ENCODE measurements around the gene RECK.

The RECK gene

DNA sequence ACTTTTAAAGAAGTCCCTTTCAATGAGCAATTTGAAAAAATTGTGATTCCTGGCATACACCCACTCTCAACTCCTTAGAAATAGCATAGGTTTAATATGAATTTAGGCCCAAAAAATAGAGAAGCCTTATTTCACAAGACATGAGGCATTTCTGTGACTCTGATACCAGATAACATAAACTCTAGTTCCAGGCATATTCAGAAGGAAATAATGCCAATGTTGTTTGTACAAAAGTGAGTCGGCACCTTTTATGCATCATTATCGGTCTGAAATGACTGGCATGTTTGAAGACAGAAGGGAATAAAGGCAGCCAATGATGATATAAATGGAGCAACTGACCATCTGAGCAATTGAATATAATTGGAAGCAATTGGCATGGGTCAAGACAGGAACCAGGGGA is 19.4 kb upstream of the RECK start:
- no peak for DNase-seq (ENCODE audit: low spot score)
- no peak for TF ChIP-seq CTCF (IDR thresholded peaks at IDR 0.05; ENCODE audit: extremely low read depth, missing control alignments)

DNA sequence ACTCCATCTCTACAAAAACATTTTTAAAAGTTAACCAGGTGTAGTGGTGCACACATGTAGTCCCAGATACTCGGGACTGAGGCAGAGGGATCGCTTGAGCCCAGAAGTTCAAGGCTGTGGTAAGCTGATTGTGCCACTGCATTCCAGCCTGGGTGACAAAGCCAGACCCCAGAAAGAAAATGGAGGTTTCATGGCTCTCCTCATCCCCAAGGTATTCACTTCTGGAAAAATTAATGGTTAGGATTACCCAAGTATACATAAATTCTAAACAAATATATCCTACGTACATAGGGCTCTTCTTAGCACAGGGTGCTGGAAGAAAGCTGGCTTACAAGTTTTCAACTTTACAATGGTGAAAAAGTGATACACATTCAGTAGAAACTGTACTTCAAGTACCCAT is 18.6 kb upstream of the RECK start:
- TF ChIP-seq CTCF (IDR thresholded peaks at IDR 0.05; ENCODE audit: extremely low read depth, missing control alignments), result no peak
- no peak for DNase-seq (ENCODE audit: low spot score)

GRCh38 chr9:36018891-36019720 is 17.6 kb upstream of the RECK start:
- no peak for DNase-seq (ENCODE audit: low spot score)
- TF ChIP-seq CTCF (IDR thresholded peaks at IDR 0.05; ENCODE audit: extremely low read depth, missing control alignments), result no peak

DNA sequence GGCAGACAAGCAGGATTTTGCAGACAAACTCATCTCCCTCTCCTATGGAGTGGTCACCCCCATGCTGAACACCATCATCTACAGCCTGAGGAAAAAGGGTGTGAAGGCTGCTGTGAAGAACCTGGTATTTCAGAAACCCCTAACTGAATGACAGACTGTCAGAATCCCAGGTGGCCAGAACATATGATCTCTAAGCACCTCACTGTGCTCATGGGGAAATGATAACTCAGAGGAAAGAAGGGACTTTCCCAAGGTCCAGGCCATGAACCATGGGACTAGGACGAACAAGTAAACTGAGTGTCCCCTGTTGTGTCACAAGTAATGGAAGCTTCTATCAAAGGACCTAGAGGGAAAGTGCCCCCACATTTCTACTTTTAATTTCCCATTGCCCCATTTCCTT is 14.7 kb upstream of the RECK start:
- no peak for TF ChIP-seq CTCF (IDR thresholded peaks at IDR 0.05; ENCODE audit: extremely low read depth, missing control alignments)
- no peak for DNase-seq (ENCODE audit: low spot score)

DNA sequence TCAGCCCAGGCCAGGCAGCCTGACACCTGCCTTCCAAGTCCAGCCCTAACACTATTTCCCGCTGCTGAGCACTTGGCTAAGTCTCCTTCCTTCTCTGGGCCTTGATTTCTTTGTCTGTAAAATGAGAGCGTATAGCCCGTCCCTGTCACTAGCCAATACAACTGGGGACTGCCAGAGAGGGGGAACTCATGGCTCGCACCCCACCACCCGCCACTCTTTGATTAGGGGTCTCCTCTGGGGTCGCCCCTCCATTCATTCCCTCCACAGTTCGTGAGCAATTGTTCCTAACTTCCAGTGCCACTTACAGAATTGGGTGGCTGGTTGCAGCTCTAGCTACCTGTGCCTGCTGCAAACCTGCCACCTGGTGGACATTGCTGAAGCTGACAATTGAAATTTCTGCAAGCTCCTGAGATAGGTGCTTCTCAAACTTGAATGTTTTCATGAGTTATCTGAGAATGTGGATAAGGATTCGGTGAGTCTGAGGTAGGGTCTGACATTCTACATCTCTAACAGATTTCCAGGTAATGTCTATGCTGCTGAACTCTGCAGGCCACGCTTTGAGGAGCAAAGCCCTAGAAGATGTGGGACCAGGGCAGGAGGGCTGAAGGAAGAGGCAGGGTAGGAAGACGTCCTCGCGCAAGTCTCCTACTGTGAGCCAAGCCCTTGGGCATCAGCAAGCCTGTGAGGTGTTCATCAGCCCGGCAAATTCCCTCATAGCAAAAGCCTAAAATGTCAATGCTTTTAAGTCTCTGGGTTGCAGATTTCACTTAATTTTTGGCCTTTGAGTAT is 13.3 kb upstream of the RECK start:
- peak; percentile 68 for TF ChIP-seq CTCF (IDR thresholded peaks at IDR 0.05; ENCODE audit: extremely low read depth, missing control alignments)
- DNase-seq (ENCODE audit: low spot score), result peak; percentile 70

GRCh38 chr9:36025746-36026145 is 11.0 kb upstream of the RECK start:
- no peak for DNase-seq (ENCODE audit: low spot score)
- no peak for TF ChIP-seq CTCF (IDR thresholded peaks at IDR 0.05; ENCODE audit: extremely low read depth, missing control alignments)

- TF ChIP-seq CTCF (IDR thresholded peaks at IDR 0.05; ENCODE audit: extremely low read depth, missing control alignments), result no peak
- no peak for DNase-seq (ENCODE audit: low spot score)
Measured at GRCh38 chr9:36029202-36029601, 7.5 kb upstream of the RECK start.

Data from GM20000 (cell line).